Stimulated activated CD8-positive, alpha-beta memory T cell treated with anti-CD3 and anti-CD28 coated beads, Interleukin-7, amount 100 ng/mL, for 1 hour (primary cell): Measurements from ENCODE around the gene SLC4A1.
A peak's percentile ranks its signal among the peaks of the same experiment; 100 is the strongest.
"Not testable (repeated sequence)": the region's sequence is repeated elsewhere in the genome, so short reads cannot be mapped to it uniquely, and the experiment has no call there.

Experiments
- DNase-seq, 2 donors: peaks; one replicate each; pipeline ENCODE4 v3.0.0-alpha.2; 2020; ENCODE audit warnings: low read depth in 2 of 2

SLC4A1 gene

GRCh38 chr17:44256671-44257070 lies 11.3 kb downstream of the SLC4A1 start:
- no peak for DNase-seq

GRCh38 chr17:44255915-44256314 lies 12.0 kb downstream of the SLC4A1 start:
- DNase-seq, result no peak

GRCh38 chr17:44254361-44255095 lies 13.4 kb downstream of the SLC4A1 start:
- DNase-seq, result no peak

- no peak for DNase-seq
Observed at GRCh38 chr17:44253006-44253405, 14.9 kb downstream of the SLC4A1 start.

- DNase-seq, result no peak
Observed at GRCh38 chr17:44251062-44251461, 16.9 kb downstream of the SLC4A1 start.

- DNase-seq, result no peak
Observed at GRCh38 chr17:44249501-44250246, 18.3 kb downstream of the SLC4A1 start.

- no peak for DNase-seq
Observed at GRCh38 chr17:44247876-44248736, 19.8 kb downstream of the SLC4A1 start.

- DNase-seq, result no peak
Observed at GRCh38 chr17:44247440-44247841, 20.5 kb downstream of the SLC4A1 start.

GRCh38 chr17:44241106-44241624 lies 26.8 kb downstream of the SLC4A1 start:
- DNase-seq, result no peak

GRCh38 chr17:44237886-44238285 lies 30.0 kb downstream of the SLC4A1 start:
- not testable (repeated sequence) for DNase-seq

- no peak for DNase-seq
Observed at GRCh38 chr17:44236444-44236991, 31.4 kb downstream of the SLC4A1 start.

GRCh38 chr17:44235583-44235936 lies 32.4 kb downstream of the SLC4A1 start:
- no peak for DNase-seq

- DNase-seq, result no peak
Observed at GRCh38 chr17:44233582-44233981, 34.4 kb downstream of the SLC4A1 start.

GRCh38 chr17:44232061-44232460 lies 35.9 kb downstream of the SLC4A1 start:
- no peak for DNase-seq

- no peak for DNase-seq
Observed at GRCh38 chr17:44230140-44230539, 37.8 kb downstream of the SLC4A1 start.

GRCh38 chr17:44229090-44229489 lies 38.8 kb downstream of the SLC4A1 start:
- DNase-seq, result no peak

- DNase-seq, result no peak
Observed at GRCh38 chr17:44223541-44224071, 44.3 kb downstream of the SLC4A1 start.

GRCh38 chr17:44222112-44222869 lies 45.6 kb downstream of the SLC4A1 start:
- no peak for DNase-seq

GRCh38 chr17:44221862-44222111 lies 46.1 kb downstream of the SLC4A1 start:
- no peak for DNase-seq

GRCh38 chr17:44221084-44221861 lies 46.7 kb downstream of the SLC4A1 start:
- peak in 1 of 2 donors; percentile 32 for DNase-seq
